PC-3 (cell line): ENCODE measurements around the gene MCOLN2.

Source experiments
- EZH2 ChIP-seq: fragments of 300-600 bp; sonication (generic); IDR thresholded peaks from one replicate; pipeline ENCODE4 v1.6.1; 2017; ENCODE audit warnings: antibody characterized with exemption, mild to moderate bottlenecking, low read length; ENCODE audit not compliant: unreplicated experiment
- TF ChIP-seq, protein P1 (sequence below): fragments of 300-600 bp; sonication (generic); conservative IDR thresholded peaks from 2 replicates; pipeline ENCODE4 v1.5.1; 2017; ENCODE audit warnings: antibody characterized with exemption, low read depth, mild to moderate bottlenecking, low read length

DNA sequence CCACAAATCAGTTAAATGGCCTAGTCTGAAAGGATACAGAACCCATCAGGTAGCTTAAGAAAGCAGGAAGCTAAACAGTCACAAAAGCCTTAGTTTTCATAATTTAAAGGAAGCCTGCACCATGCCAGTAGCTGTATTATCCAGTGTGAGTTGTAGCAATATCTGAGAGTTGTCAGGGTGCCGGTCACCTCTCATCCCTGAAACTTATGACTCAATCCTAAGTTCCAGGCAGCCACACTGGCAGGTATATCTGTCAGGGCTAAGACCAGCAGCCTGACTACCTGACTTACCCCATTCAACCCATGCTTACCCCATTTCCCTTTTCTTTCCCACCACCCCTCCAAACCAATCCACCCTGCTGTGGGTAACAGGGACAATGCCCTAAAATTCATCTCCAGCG is 66.1 kb downstream of the MCOLN2 start:
- TF ChIP-seq, protein P1, sequence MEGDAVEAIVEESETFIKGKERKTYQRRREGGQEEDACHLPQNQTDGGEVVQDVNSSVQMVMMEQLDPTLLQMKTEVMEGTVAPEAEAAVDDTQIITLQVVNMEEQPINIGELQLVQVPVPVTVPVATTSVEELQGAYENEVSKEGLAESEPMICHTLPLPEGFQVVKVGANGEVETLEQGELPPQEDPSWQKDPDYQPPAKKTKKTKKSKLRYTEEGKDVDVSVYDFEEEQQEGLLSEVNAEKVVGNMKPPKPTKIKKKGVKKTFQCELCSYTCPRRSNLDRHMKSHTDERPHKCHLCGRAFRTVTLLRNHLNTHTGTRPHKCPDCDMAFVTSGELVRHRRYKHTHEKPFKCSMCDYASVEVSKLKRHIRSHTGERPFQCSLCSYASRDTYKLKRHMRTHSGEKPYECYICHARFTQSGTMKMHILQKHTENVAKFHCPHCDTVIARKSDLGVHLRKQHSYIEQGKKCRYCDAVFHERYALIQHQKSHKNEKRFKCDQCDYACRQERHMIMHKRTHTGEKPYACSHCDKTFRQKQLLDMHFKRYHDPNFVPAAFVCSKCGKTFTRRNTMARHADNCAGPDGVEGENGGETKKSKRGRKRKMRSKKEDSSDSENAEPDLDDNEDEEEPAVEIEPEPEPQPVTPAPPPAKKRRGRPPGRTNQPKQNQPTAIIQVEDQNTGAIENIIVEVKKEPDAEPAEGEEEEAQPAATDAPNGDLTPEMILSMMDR = no peak
- TF ChIP-seq EZH2 = no peak
